Measurements from ENCODE around the gene SIRPG. TPM values are rescaled to one million over a fixed set of nuclear protein-coding genes. Genes with fewer than 3 reads are reported as not detected.
A peak's percentile ranks its signal among the peaks of the same experiment; 100 is the strongest.

Gene SIRPG
- total and polyA plus RNA-seq, 8 donors, result 0.15 to 0.58 (median 0.34) TPM; not detected in 1

DNA sequence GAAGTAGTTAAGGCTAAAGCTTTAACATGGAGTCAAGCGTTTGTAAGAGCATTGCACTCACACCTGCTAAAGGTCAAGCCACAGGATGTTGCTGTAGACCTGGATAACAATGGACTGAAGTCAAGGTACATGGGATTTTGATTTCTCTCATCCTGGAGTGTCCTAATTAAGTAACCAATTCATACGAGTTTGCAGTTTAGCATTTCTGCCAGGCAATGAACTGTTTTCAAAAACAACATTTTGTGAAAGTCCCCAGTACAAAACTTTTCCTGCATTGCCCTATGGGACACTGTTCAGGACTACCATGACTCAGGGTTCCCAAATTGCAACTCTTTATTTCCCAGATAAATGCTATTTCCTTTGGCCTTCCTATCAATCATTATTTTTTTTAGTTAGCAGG is 20.4 kb downstream of the SIRPG start:
- Histone ChIP-seq H3K27ac (no peak overlapping the region), H3K36me3 (no peaks in the 10 kb centered on the region), H3K9me3 (peaks cover 0 to 3% of the 10 kb centered on the region in 2 donors), H3K4me1 (no peaks in the 10 kb centered on the region), H3K27me3 (no peaks in the 10 kb centered on the region), H3K4me3 (no peak overlapping the region)
- TF ChIP-seq, protein P1, sequence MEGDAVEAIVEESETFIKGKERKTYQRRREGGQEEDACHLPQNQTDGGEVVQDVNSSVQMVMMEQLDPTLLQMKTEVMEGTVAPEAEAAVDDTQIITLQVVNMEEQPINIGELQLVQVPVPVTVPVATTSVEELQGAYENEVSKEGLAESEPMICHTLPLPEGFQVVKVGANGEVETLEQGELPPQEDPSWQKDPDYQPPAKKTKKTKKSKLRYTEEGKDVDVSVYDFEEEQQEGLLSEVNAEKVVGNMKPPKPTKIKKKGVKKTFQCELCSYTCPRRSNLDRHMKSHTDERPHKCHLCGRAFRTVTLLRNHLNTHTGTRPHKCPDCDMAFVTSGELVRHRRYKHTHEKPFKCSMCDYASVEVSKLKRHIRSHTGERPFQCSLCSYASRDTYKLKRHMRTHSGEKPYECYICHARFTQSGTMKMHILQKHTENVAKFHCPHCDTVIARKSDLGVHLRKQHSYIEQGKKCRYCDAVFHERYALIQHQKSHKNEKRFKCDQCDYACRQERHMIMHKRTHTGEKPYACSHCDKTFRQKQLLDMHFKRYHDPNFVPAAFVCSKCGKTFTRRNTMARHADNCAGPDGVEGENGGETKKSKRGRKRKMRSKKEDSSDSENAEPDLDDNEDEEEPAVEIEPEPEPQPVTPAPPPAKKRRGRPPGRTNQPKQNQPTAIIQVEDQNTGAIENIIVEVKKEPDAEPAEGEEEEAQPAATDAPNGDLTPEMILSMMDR (IDR thresholded peaks at IDR 0.05), result no peak
- ATAC-seq (no peak), DNase-seq (no peak)
- intact Hi-C loops (cut with DNase I), result no loop called here

DNA sequence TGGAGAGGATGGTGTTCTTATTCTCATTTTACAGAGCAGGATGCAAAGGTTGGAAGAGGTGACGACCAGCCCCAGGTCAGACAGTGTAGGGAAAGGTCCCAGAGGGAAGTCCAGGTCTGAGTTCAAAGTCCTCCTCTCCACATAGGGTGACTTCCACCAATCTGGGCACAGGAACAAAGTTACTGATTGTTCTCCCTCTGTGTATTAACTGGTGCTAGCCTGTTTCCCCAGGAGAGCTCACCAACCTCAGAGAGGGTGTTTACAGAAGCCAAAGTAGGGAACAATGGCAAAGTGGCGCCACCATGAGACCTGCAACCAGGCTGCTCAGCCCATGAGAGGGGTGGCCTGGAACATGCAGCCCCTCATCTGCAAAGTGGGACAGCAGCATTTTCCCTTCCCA is 21.0 kb downstream of the SIRPG start:
- H3K27ac ChIP-seq, result no peak overlapping the region
- H3K4me1 ChIP-seq, result peaks cover 0 to 2% of the 10 kb centered on the region in 2 donors
- H3K9me3 ChIP-seq, result peaks cover 0 to 3% of the 10 kb centered on the region in 2 donors
- intact Hi-C loops (cut with DNase I), result no loop called here
- DNase-seq (no peak), ATAC-seq (peak; percentile 22)
- TF ChIP-seq, protein P1 (IDR thresholded peaks at IDR 0.05), result no peak
- H3K27me3 ChIP-seq, result no peaks in the 10 kb centered on the region
- H3K36me3 ChIP-seq, result no peaks in the 10 kb centered on the region
- H3K4me3 ChIP-seq, result no peak overlapping the region

DNA sequence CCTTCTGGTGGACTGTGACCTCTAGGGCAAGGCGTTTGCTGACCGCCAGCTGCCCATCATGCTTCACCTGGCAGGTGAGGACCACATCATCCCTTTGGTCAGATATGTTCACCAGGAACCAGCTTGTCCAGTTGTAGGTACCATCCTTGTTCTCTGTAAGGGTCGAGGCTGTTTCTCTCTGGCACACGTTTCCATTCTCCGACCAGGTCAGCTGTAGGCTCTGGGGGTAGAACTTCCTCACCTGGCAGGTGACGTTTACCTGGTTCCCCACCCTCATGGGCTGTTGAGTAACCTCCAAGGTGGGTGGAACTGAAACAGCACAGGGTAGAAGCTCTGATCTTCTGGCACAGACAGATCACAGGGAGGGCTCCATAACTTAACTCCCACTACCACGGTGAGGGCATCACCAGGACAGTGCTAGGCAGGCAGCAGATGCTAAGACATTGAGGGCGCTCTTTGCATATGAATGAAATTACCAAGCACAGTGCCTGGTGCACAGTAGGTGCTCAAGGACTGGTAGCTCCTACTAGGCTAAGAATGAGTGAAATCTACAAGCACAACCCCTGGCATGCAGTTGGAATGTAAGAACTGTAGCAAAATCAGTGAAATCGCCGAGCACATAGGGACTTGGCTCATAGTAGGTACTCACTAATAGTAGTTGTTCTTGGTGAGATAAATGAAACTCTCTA is 22.1 kb downstream of the SIRPG start:
- Histone ChIP-seq H3K36me3 (no peaks in the 10 kb centered on the region), H3K27ac (no peak overlapping the region), H3K4me1 (peaks cover 0 to 4% of the 10 kb centered on the region in 2 donors), H3K9me3 (peaks cover 0 to 3% of the 10 kb centered on the region in 2 donors), H3K27me3 (no peaks in the 10 kb centered on the region), H3K4me3 (no peak overlapping the region)
- TF ChIP-seq, protein P1 (IDR thresholded peaks at IDR 0.05), result no peak
- ATAC-seq, result no peak
- DNase-seq, result no peak
- intact Hi-C loops (cut with DNase I), result no loop called here

DNA sequence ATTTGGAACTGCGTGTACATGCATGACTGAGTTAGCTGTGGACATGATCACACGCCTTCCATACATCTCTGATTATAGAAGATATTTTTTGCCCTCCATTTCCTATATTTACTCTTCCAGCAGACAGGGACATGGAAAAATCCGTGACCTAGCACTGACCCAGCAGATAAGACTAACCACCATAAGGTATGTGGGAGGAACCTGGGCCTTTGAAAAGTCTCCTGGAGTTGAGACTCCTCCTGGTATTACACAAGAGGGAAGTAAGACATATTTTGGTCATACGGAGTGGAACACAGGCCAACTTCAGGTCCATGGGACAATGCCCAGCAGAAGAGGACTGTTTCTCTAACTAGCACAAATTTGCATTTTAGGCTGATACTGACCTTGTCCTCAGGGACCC is 24.0 kb downstream of the SIRPG start:
- H3K27ac ChIP-seq, result no peak overlapping the region
- TF ChIP-seq, protein P1 (IDR thresholded peaks at IDR 0.05), result no peak
- no peaks in the 10 kb centered on the region for H3K9me3 ChIP-seq
- ATAC-seq, result no peak
- peaks cover 0 to 6% of the 10 kb centered on the region in 2 donors for H3K4me1 ChIP-seq
- H3K36me3 ChIP-seq, result no peaks in the 10 kb centered on the region
- intact Hi-C loops (cut with DNase I), result no loop called here
- H3K27me3 ChIP-seq, result peaks cover 0 to 11% of the 10 kb centered on the region in 2 donors
- no peak overlapping the region for H3K4me3 ChIP-seq
- DNase-seq, result no peak

DNA sequence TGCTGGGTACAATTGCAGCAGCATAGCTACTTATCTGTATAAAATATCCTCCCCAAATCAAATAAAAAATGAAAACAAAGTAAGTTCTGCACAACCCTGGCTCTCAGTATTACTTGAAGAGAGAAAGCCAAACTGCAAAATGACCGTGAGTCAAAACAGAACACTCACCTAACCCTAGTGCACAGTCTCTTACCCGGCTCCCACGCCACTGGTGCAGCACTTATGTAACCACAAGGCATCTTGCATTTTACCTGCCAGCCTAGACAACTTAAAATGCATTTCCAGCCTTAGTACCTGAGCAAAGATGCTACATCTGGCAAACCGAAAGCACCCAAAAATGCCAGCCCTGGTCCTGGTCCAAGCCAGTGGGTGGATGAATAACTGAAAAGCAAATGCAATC is 25.4 kb downstream of the SIRPG start:
- peaks cover 0 to 15% of the 10 kb centered on the region in 2 donors for H3K27me3 ChIP-seq
- peaks cover 0 to 14% of the 10 kb centered on the region in 2 donors for H3K4me1 ChIP-seq
- DNase-seq, result no peak
- ATAC-seq, result no peak
- intact Hi-C loops (cut with DNase I), result no loop called here
- no peak overlapping the region for H3K4me3 ChIP-seq
- no peaks in the 10 kb centered on the region for H3K9me3 ChIP-seq
- H3K27ac ChIP-seq, result no peak overlapping the region
- H3K36me3 ChIP-seq, result no peaks in the 10 kb centered on the region
- TF ChIP-seq, protein P1 (IDR thresholded peaks at IDR 0.05), result no peak
